Muscle of arm (tissue), 12 donors: ENCODE results near the gene CDC42SE2. TPM values are rescaled to one million over a fixed set of nuclear protein-coding genes. Genes with fewer than 3 reads are reported as not detected.
"Not testable (repeated sequence)": the region's sequence is repeated elsewhere in the genome, so short reads cannot be mapped to it uniquely, and the experiment has no call there.

Experiments
- DNase-seq: peaks from one replicate; pipeline ENCODE4 v3.0.0-alpha.2; 2013
- polyA plus RNA-seq, 12 donors: library from polyadenylated mRNA; unstranded; fragments of 120-200 nt; gene quantifications; one replicate each; pipeline ENCODE4 v1.2.1, GENCODE V29; 2013; ENCODE audit not compliant: insufficient read length in 12 of 12

CDC42SE2 gene
- polyA plus RNA-seq, 12 donors, result 23.2 to 30.6 (median 26.8) TPM; not detected in 1

DNA sequence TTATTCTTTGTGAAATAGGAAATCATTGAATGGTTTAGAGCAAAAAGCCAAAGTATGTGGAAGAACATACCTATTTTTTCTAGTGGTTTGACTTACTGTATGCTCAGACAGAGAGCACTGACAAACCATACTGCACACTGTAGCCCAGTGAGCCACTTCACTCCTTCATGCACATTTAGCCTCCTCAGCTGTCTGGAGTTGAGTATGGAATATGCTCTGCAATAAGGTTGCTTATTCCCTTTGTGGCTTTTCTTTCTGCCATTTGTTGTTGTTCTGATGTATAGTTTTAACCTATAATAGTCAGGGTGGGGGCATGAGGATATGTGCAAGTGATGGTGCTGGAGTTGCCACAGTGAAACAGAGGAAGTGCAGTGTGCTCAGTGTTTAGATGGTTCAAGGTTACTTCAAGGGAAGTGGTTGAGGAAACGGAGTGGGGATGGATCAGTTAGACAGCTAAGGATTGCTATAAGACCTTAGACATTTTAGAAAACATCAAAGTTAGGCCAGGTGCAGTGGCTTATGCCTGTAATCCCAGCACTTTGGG is 100.7 kb downstream of the CDC42SE2 start:
- no peak for DNase-seq

DNA sequence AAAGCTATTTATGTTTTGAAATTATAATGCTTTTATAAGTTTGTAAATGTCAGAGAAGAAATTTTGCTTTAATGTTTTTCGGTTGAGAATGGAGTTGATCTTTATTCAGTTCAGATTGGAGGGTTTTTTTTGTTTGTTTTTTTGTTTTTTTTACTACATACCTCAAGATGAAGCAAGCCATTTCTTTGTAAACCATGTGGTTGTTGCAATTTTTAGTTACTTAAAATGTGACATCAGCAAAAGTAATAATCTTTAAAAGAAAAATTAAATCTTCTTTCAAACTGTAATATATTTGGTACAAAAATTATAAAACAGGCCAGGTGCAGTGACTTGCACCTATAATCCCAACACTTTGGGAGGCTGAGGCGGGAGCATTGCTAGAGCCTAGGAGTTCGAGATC is 102.6 kb downstream of the CDC42SE2 start:
- DNase-seq, result no peak

DNA sequence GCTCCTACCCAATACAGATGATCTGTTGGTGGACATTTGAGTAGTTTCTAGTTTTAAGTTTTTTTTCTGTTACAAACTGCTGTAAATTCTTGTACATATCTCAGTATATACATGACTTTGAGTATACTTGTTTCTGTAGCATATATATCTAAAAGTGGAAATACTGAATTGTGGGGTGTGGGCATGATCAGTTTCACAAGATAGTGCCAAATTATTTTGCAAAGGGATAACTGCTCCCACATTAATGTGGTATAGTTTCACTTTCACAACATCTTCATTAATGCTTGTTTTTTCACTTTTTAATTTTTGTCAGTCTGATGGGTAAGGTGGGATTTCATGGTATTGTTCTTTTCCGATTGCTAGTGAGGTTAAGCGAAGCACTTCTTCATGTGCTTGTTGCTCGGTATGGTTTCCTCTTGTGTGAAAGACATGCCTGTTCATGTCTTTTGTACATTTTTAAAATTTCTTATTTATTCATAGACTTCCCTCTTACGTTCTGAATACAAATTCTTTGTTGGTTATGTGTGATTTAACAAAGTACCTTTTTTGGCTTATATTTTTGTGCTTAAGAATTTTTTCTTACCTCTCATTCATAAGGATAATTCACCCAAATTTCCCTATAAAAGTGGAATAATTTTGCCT is 103.5 kb downstream of the CDC42SE2 start:
- no peak for DNase-seq

GRCh38 chr5:131368866-131369265 is 105.0 kb downstream of the CDC42SE2 start:
- DNase-seq, result no peak

GRCh38 chr5:131369558-131369957 is 105.7 kb downstream of the CDC42SE2 start:
- DNase-seq, result no peak

DNA sequence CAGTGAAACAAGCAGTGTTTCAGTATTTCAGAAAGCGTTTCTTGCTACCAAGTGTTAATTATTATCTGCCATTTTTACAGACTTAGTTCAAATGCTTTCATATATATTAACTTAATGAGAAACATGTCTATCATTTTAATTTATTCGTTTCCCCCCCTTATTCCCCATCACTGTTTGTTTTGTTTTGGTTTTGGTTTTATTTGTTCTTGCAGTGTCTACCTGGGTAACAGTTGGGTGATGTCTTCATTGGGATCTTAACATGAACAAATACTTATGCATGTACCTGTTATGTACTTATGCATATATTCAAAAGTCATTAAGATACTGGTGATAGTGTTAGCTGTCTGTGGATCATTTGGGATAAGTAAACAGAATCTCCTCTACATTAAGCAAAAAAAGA is 108.0 kb downstream of the CDC42SE2 start:
- no peak for DNase-seq

- no peak for DNase-seq
These were observed 109.4 kb downstream of the CDC42SE2 start for GRCh38 chr5:131373265-131373664.

- no peak for DNase-seq
These were observed 111.5 kb downstream of the CDC42SE2 start for GRCh38 chr5:131375351-131375750.

- DNase-seq, result no peak
These were observed 113.5 kb downstream of the CDC42SE2 start for GRCh38 chr5:131377346-131377745.

- no peak for DNase-seq
These were observed 114.0 kb downstream of the CDC42SE2 start for GRCh38 chr5:131377785-131378325.

DNA sequence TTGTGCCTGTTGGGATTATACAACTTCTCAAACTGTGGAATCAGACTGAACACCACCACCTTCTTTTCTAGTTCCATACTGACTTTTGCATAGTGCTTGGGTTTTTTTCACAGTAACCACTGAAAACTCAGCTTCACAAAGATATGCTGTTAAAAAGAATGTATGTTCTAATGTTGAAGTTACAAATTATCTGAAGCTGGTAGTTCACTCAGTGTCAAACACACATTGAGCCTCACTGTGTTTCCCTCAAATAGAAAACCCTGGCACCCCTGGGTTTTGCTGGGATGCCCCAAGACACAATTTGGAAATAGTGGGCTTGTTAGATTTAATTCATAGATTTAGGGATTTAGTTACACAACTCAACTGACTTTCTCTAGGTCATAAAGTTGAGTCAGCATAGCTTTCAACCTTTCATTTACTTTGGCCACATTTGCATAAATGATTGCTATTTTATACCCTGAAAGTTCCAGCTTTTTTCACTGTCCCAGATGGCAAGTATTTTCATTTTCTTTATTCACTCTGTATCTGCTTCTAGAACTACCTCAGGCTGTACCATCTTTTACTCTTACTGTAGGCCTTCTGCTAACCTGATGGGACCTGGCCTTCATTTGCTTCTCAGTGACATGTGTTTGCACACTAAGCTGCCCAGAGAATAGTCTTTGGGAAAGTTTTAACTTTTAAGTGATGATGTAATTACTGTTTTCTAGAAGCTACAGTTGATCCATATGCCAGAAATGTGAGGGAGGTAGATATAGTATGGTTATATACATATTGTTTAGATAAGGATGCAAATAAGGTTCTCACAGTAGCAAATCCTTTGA is 115.1 kb downstream of the CDC42SE2 start:
- DNase-seq, result no peak

DNA sequence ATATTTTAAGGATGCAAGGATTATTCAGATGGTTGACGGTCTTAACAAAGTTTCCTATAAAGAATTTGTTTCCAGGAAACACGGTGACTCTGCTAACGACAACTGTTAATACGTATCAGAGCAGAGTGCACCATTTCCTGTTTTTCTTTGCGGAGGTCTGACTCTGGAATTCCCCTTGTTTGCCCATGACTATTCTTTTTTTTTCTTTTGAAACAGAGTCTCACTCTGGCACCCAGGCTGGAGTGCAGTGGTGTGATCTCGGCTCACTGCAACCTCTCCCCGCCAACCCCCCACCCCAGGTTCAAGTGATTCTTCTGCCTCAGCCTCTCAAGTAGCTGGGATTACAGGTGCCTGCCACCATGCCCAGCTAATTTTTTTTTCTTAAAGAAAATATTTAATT is 115.9 kb downstream of the CDC42SE2 start:
- peak; percentile 11 for DNase-seq

DNA sequence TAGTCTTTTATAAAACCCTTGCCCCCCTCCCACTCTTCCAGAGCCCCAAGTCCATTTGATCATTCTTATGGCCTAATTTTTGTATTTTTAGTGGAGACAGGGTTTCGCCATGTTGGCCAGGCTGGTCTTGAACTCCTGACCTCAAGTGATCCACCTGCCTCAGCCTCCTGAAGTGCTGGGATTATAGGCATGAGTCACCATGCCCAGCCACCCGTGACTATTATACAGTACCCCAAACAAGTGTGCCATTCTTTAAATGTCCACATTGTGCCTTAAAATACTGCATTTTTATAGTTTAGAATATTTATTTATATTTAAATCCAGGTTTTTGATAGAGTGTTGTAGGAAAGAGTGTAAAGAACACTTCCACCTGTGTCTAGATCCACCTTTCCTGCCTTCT is 116.4 kb downstream of the CDC42SE2 start:
- DNase-seq, result not testable (repeated sequence)

GRCh38 chr5:131381021-131381420 is 117.2 kb downstream of the CDC42SE2 start:
- DNase-seq, result no peak

DNA sequence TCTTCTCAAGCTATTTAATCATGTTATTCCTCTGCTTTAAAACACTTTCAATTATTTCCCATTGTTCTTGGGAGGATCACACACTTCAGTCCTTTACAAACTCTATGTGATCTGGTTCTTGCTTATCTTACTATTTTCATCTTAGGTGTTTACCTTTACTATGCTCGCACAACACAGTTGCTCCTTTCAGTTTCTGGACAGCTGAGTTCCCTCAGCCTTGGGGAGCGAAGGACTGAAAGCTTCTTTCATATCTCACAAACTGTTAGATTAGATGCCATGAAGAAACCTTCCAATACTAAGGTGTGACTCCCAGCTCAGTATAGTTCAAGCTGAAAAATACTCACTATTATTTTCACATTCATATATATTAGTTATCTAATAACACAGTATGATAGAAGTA is 117.9 kb downstream of the CDC42SE2 start:
- DNase-seq, result no peak

GRCh38 chr5:131382407-131383395 is 118.8 kb downstream of the CDC42SE2 start:
- no peak for DNase-seq

DNA sequence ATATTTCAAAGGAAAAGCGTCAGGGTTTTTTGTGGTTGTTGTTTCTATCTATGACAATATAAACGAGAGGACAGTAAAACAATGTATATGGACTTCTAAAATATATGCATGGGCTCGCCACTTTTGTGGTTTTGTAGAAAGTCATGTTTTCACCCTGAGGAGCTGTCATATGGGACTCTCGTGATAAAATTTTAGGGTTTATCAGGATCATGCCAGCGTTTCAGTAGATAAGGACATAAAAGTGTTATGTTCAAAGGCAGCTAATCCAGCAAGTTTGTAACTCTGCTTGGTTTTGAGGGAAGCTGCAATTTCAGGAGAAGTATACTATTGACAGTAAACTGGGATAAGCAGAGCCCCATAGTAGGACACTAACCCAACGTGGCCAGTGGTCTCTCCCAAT is 120.3 kb downstream of the CDC42SE2 start:
- no peak for DNase-seq

GRCh38 chr5:131384616-131385214 is 120.9 kb downstream of the CDC42SE2 start:
- no peak for DNase-seq

DNA sequence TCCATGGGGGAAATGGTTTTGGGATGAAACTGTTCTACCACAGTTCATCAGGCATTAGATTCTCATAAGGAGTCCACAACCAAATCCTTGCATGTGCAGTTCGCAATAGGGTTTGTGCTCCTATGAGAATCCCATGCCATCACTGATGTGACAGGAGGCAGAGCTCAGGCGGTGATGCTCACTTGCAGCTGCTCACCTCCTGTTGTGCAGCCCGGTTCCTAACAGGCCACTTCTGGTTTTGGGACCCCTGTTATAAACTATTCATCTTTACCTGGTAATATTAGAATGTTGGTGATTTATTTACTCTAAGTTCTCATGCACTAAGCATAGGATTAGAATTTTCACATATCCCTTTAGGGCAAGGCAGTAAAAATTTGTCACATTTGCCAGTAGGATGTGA is 122.3 kb downstream of the CDC42SE2 start:
- no peak for DNase-seq

DNA sequence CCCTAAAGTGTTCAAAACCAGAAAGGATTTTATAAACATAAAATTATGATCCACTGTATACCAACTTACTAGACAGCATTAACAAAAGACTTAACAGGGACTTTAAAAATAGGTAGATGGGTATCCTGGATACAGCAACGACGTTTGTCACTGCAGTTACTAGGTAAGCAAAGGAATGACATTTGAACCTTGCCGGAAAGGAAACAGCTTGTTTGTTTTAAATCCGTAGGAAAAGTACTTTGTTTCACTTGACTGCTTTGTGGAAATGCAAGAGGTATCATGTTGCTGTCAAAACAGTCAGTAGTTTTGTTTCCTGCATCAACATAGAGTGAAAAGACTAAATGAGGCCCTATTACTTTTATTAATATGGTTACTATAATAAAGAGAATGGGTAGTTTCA is 122.9 kb downstream of the CDC42SE2 start:
- DNase-seq, result no peak

DNA sequence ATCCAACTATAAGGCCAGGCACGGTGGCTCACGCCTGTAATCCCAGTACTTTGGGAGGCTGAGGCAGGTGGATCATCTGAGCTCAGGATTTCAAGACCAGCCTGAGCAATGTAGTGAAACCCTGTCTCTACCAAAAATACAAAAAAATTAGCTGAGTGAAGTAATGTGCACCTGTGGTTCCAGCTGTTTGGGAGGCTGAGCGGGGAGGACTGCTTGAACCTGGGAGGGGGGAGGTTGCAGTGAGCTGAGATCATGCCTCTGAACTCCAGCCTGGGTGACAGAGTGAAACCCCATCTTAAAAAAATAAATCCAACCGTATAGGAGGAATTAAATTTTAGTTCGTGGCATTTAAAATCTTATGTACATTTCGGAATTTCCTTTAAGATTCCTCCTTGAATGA is 123.4 kb downstream of the CDC42SE2 start:
- no peak for DNase-seq
